ENCODE data around the gene PLEKHG5.

DNA sequence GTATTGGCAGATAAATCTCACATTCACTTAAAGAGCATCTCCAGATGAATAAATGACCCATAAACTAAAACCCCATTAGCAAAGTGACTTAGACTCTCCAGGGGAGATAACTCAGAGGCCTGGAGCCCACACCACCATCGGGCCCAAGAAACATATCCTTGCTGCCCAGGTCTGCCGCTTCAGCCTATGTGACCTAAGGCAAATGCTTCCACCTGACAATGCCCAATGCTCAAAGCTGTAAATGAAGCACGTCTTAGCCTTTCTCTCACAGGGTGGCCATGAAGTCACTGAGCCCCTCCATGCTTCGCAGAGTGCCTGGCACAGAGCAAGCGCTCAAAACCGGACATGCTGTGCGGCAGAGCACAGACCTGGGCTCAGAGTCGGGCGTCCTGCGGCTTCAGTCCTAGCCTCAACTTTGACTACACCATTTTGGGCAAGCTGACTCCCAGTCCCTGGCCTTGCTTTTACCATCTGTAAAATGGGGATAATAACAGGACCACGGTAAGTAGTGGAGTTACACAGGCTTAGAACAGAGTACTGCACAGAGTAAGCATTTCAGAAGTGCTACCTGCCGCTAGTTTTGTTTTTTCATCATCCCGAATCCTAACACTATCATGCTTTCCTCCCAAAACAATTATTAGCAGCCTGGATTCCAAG, 39.2 kb upstream of the PLEKHG5 start:
- TF ChIP-seq, protein P1, sequence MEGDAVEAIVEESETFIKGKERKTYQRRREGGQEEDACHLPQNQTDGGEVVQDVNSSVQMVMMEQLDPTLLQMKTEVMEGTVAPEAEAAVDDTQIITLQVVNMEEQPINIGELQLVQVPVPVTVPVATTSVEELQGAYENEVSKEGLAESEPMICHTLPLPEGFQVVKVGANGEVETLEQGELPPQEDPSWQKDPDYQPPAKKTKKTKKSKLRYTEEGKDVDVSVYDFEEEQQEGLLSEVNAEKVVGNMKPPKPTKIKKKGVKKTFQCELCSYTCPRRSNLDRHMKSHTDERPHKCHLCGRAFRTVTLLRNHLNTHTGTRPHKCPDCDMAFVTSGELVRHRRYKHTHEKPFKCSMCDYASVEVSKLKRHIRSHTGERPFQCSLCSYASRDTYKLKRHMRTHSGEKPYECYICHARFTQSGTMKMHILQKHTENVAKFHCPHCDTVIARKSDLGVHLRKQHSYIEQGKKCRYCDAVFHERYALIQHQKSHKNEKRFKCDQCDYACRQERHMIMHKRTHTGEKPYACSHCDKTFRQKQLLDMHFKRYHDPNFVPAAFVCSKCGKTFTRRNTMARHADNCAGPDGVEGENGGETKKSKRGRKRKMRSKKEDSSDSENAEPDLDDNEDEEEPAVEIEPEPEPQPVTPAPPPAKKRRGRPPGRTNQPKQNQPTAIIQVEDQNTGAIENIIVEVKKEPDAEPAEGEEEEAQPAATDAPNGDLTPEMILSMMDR (conservative IDR thresholded peaks at IDR 0.05; ENCODE audit: low read depth, low read length) = no peak
- no peak for TF ChIP-seq EZH2 (IDR thresholded peaks at IDR 0.05; ENCODE audit: low read length, unreplicated experiment)
- TF ChIP-seq EZH2phosphoT487 (IDR thresholded peaks at IDR 0.05; ENCODE audit: borderline replicate concordance, low read length) = no peak

Measured in PC-3 (cell line).